GM19025 (cell line): Measurements from ENCODE around the gene C1QTNF8.

Experiments
- ATAC-seq: cut with Tn5 transposase; IDR thresholded peaks from one replicate; pipeline ENCODE4 v1.9.1; 2021; ENCODE audit warnings: mild to moderate bottlenecking, low read depth, moderate library complexity; ENCODE audit not compliant: unreplicated experiment

C1QTNF8 gene

GRCh38 chr16:1112506-1113184 lies 16.6 kb upstream of the C1QTNF8 start:
- ATAC-seq: no peak

- ATAC-seq: no peak
Observed at GRCh38 chr16:1109648-1110047, 13.6 kb upstream of the C1QTNF8 start.

GRCh38 chr16:1108299-1109252 lies 12.5 kb upstream of the C1QTNF8 start:
- no peak for ATAC-seq

- no peak for ATAC-seq
Observed at GRCh38 chr16:1107731-1108130, 11.7 kb upstream of the C1QTNF8 start.

- no peak for ATAC-seq
Observed at GRCh38 chr16:1107141-1107540, 11.1 kb upstream of the C1QTNF8 start.

- ATAC-seq: no peak
Observed at GRCh38 chr16:1106659-1107058, 10.6 kb upstream of the C1QTNF8 start.

- no peak for ATAC-seq
Observed at GRCh38 chr16:1105888-1106620, 10.0 kb upstream of the C1QTNF8 start.

GRCh38 chr16:1103636-1103980 lies 7.6 kb upstream of the C1QTNF8 start:
- no peak for ATAC-seq

- ATAC-seq: no peak
Observed at GRCh38 chr16:1102921-1103635, 7.0 kb upstream of the C1QTNF8 start.

- no peak for ATAC-seq
Observed at GRCh38 chr16:1102333-1102700, 6.3 kb upstream of the C1QTNF8 start.

- no peak for ATAC-seq
Observed at GRCh38 chr16:1101573-1102332, 5.7 kb upstream of the C1QTNF8 start.

- ATAC-seq: no peak
Observed at GRCh38 chr16:1101133-1101532, 5.1 kb upstream of the C1QTNF8 start.

GRCh38 chr16:1100084-1100800 lies 4.2 kb upstream of the C1QTNF8 start:
- ATAC-seq: no peak

- no peak for ATAC-seq
Observed at GRCh38 chr16:1099189-1100083, 3.4 kb upstream of the C1QTNF8 start.

GRCh38 chr16:1098266-1098991 lies 2.4 kb upstream of the C1QTNF8 start:
- no peak for ATAC-seq

- ATAC-seq: no peak
Observed at GRCh38 chr16:1097800-1098199, 1.8 kb upstream of the C1QTNF8 start.

- no peak for ATAC-seq
Observed at GRCh38 chr16:1097156-1097555, 1.1 kb upstream of the C1QTNF8 start.
